SJCRH30 (cell line): ENCODE results near the gene CNEP1R1. TPM values are rescaled to one million over a fixed set of nuclear protein-coding genes. Genes with fewer than 3 reads are reported as not detected.

Experiments used
- total RNA-seq: library from RNA; depleted of rRNA; stranded (reverse); fragments of >200 nt; shearing (Covaris generic); gene quantifications from 2 replicates; pipeline ENCODE4 v1.2.3, GENCODE V29; 2014; rRNA removed

The CNEP1R1 gene
- total RNA-seq, 1 experiment from 2014 or later = 22.3 TPM

Other genes with a start within 250 kb of the CNEP1R1 start
- 6.7 and 7.9 TPM in 2 replicates for gene ZNF423, start 169.1 kb upstream of the CNEP1R1 start, total RNA-seq
- 23.1 and 23.4 TPM in 2 replicates for gene HEATR3, start 40.7 kb downstream of the CNEP1R1 start, total RNA-seq
- 9.6 and 12.4 TPM in 2 replicates for gene TENT4B, start 128.1 kb downstream of the CNEP1R1 start, total RNA-seq
- 26.2 and 27.1 TPM in 2 replicates for gene ADCY7, start 241.3 kb downstream of the CNEP1R1 start, total RNA-seq